ENCODE results near the gene USP24.

DNA sequence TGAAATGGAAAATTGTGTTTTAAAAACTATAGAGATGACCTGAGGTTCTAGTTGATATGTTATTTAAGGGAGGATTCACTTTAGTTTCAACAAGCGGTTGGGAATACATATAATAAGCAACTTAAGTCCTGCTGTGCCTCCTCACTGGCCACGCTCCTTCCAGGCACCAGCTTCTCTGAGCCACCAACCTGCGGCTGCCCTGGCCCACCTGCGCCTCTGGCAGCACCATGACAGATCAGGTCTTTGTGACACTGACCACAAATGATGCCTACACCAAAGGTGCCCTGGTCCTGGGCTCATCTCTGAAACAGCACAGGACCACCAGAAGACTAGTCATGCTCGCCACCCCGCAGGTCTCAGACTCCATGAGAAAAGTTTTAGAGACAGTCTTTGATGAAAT, 7.0 kb upstream of the USP24 start:
- no peak for TF ChIP-seq CTCF (IDR thresholded peaks at IDR 0.05)
- no peak for TF ChIP-seq POLR2A (IDR thresholded peaks at IDR 0.05)

All from uterus (tissue), 2 donors.